OCI-M2 (cell line): Measurements from ENCODE around the gene SEC16B.
"Not testable (repeated sequence)": the region's sequence is repeated elsewhere in the genome, so short reads cannot be mapped to it uniquely, and the experiment has no call there.

Experiments
- DNase-seq: peaks from one replicate; lab custom pipeline; 2025; ENCODE audit not compliant: unreplicated experiment; lab: John Stamatoyannopoulos, UW

Gene SEC16B

GRCh38 chr1:177969825-177970371 is at the start of gene SEC16B:
SEC16B (minus strand) TSS chr1:177970058; CDS start chr1:177967981, 2,077 bp downstream.
- no peak for DNase-seq

- DNase-seq, result no peak
Measured at GRCh38 chr1:178019622-178020021, 49.8 kb upstream of the SEC16B start.

GRCh38 chr1:178019208-178019607 is 49.4 kb upstream of the SEC16B start:
- no peak for DNase-seq

GRCh38 chr1:178017517-178017916 is 47.7 kb upstream of the SEC16B start:
- DNase-seq, result no peak

- DNase-seq, result no peak
Measured at GRCh38 chr1:178011864-178012503, 42.1 kb upstream of the SEC16B start.

- DNase-seq, result no peak
Measured at GRCh38 chr1:178011465-178011828, 41.6 kb upstream of the SEC16B start.

- DNase-seq, result no peak
Measured at GRCh38 chr1:178010674-178011464, 41.0 kb upstream of the SEC16B start.

- DNase-seq, result no peak
Measured at GRCh38 chr1:178006043-178006442, 36.2 kb upstream of the SEC16B start.

- no peak for DNase-seq
Measured at GRCh38 chr1:178005450-178005849, 35.6 kb upstream of the SEC16B start.

GRCh38 chr1:178004926-178005391 is 35.1 kb upstream of the SEC16B start:
- no peak for DNase-seq

GRCh38 chr1:177998696-177999631 is 29.1 kb upstream of the SEC16B start:
- DNase-seq, result no peak

- no peak for DNase-seq
Measured at GRCh38 chr1:177996957-177997356, 27.1 kb upstream of the SEC16B start.

GRCh38 chr1:177995369-177995768 is 25.5 kb upstream of the SEC16B start:
- no peak for DNase-seq

GRCh38 chr1:177986281-177986680 is 16.4 kb upstream of the SEC16B start:
- DNase-seq, result not testable (repeated sequence)

GRCh38 chr1:177984761-177985160 is 14.9 kb upstream of the SEC16B start:
- DNase-seq, result no peak

- no peak for DNase-seq
Measured at GRCh38 chr1:177984136-177984525, 14.3 kb upstream of the SEC16B start.

- no peak for DNase-seq
Measured at GRCh38 chr1:177983482-177984135, 13.8 kb upstream of the SEC16B start.

GRCh38 chr1:177983077-177983476 is 13.2 kb upstream of the SEC16B start:
- DNase-seq, result no peak

- no peak for DNase-seq
Measured at GRCh38 chr1:177981200-177981599, 11.3 kb upstream of the SEC16B start.

GRCh38 chr1:177979272-177979671 is 9.4 kb upstream of the SEC16B start:
- DNase-seq, result no peak

- DNase-seq, result no peak
Measured at GRCh38 chr1:177978530-177978929, 8.7 kb upstream of the SEC16B start.
